GM12801 (cell line): Measurements from ENCODE around the gene PLB1.

ENCODE experiments used
- TF ChIP-seq, protein P1 (sequence below): IDR thresholded peaks from one replicate; pipeline ENCODE4 v1.5.1; 2011; ENCODE audit warnings: control low read depth; ENCODE audit not compliant: insufficient read length; ENCODE audit errors: extremely low read depth

The PLB1 gene

GRCh38 chr2:28568036-28568435, 72.2 kb downstream of the PLB1 start:
- TF ChIP-seq, protein P1, sequence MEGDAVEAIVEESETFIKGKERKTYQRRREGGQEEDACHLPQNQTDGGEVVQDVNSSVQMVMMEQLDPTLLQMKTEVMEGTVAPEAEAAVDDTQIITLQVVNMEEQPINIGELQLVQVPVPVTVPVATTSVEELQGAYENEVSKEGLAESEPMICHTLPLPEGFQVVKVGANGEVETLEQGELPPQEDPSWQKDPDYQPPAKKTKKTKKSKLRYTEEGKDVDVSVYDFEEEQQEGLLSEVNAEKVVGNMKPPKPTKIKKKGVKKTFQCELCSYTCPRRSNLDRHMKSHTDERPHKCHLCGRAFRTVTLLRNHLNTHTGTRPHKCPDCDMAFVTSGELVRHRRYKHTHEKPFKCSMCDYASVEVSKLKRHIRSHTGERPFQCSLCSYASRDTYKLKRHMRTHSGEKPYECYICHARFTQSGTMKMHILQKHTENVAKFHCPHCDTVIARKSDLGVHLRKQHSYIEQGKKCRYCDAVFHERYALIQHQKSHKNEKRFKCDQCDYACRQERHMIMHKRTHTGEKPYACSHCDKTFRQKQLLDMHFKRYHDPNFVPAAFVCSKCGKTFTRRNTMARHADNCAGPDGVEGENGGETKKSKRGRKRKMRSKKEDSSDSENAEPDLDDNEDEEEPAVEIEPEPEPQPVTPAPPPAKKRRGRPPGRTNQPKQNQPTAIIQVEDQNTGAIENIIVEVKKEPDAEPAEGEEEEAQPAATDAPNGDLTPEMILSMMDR = no peak

- TF ChIP-seq, protein P1 = no peak
Measured at GRCh38 chr2:28568533-28568932, 72.7 kb downstream of the PLB1 start.

DNA sequence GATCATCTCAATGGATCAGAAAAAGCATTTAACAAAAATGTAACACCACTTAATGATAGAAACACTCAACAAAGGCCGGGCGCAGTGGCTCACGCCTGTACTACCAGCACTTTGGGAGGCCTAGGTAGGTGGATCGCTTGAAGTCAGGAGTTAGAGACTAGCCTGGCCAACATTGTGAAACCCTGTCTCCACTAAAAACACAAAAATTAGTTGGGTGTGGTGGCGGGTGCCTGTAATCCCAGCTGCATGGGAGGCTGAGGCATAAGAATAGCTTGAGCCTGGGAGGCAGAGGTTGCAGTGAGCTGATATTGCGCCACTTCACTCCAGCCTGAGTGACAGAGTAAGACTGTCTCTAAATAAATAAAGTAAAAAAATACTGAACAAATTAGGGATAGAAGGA, 74.6 kb downstream of the PLB1 start:
- TF ChIP-seq, protein P1 = no peak

GRCh38 chr2:28576714-28577113, 80.9 kb downstream of the PLB1 start:
- TF ChIP-seq, protein P1 = no peak

- TF ChIP-seq, protein P1 = no peak
Measured at GRCh38 chr2:28577791-28578680, 82.2 kb downstream of the PLB1 start.

DNA sequence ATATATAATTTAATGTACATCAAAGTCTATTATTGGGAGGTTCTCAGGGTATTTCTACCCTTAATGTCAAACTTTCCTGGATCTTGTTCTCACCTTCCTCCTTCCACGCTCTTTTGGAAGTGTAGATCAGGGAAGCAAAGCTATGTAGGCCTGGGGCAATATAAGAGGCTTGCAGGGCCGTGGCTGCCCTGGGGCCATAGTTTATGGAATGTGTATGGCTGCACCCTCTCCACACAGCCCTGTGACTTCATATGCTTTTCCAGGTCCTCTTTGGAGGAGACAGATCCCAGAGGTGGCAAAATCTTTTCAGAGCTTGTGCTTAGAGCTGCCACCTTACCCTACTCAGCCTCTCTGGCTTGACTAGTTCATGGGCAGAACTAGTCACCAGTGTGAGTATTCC, 82.9 kb downstream of the PLB1 start:
- TF ChIP-seq, protein P1 = no peak

- TF ChIP-seq, protein P1 = no peak
Measured at GRCh38 chr2:28579606-28580005, 83.7 kb downstream of the PLB1 start.
